Measurements from ENCODE around the gene CHMP6. TPM values are rescaled to one million over a fixed set of nuclear protein-coding genes. Genes with fewer than 3 reads are reported as not detected.

The CHMP6 gene
- total RNA-seq, 2 donors from 2014 or later = 10.4 to 32.3 TPM

- peak overlapping the region in 3 of 4 donors; percentile 36 to 52 (median 44) for H3K27ac ChIP-seq
- WGBS, 2 donors = 2 to 10% methylated on average over 13 to 77 of the region's 90 CpGs
- DNase-seq (peak in 2 of 4 donors; percentile 17 to 33), ATAC-seq (peak; percentile 14)
- H3K36me3 ChIP-seq (replicated peaks in 1 of 2; ENCODE audit: insufficient read depth in 1 of 2, low read depth in 2 of 2) = peaks cover 0 to 10% of the 10 kb centered on the region in 2 donors
- peaks cover 35% of the 10 kb centered on the region for H3K4me1 ChIP-seq
- no peaks in the 10 kb centered on the region for H3K9me3 ChIP-seq
- intact Hi-C loops (cut with DNase I) = no loop called here
- H3K4me3 ChIP-seq = peak overlapping the region; percentile 51 to 70
- H3K27me3 ChIP-seq = no peaks in the 10 kb centered on the region
- TF ChIP-seq CTCF (IDR thresholded peaks at IDR 0.05) (no peak), POLR2A (IDR thresholded peaks at IDR 0.05) (no peak)
Observed at GRCh38 chr17:80992077-80992947, 671 bp downstream of the CHMP6 start.

- TF ChIP-seq POLR2A (IDR thresholded peaks at IDR 0.05) (no peak), CTCF (IDR thresholded peaks at IDR 0.05) (no peak)
- H3K4me3 ChIP-seq = no peak overlapping the region
- no peak overlapping the region for H3K27ac ChIP-seq
- intact Hi-C loops (cut with DNase I) = no loop called here
- no peak for DNase-seq
- no peaks in the 10 kb centered on the region for H3K9me3 ChIP-seq
- H3K27me3 ChIP-seq = no peaks in the 10 kb centered on the region
- 30 to 45% methylated on average over 13 to 18 of the region's 18 CpGs for WGBS, 2 donors
- H3K4me1 ChIP-seq = peaks cover 35% of the 10 kb centered on the region
- ATAC-seq = no peak
- H3K36me3 ChIP-seq (replicated peaks in 1 of 2; ENCODE audit: insufficient read depth in 1 of 2, low read depth in 2 of 2) = peaks cover 7 to 16% of the 10 kb centered on the region in 2 donors
Observed at GRCh38 chr17:80992948-80993624, 1.4 kb downstream of the CHMP6 start.

- DNase-seq (no peak), ATAC-seq (no peak)
- peaks cover 27% of the 10 kb centered on the region for H3K4me1 ChIP-seq
- H3K4me3 ChIP-seq = no peak overlapping the region
- intact Hi-C loops (cut with DNase I) = no loop called here
- 91% methylated on average over 9 of the region's 13 CpGs; no CpG with 5 or more reads in 1 of the 2 donors for WGBS, 2 donors
- no peaks in the 10 kb centered on the region for H3K27me3 ChIP-seq
- no peak for TF ChIP-seq POLR2A (IDR thresholded peaks at IDR 0.05)
- no peak for TF ChIP-seq CTCF (IDR thresholded peaks at IDR 0.05)
- H3K27ac ChIP-seq = no peak overlapping the region
- no peaks in the 10 kb centered on the region for H3K9me3 ChIP-seq
- peaks cover 12 to 30% of the 10 kb centered on the region in 2 donors for H3K36me3 ChIP-seq (replicated peaks in 1 of 2; ENCODE audit: insufficient read depth in 1 of 2, low read depth in 2 of 2)
Observed at GRCh38 chr17:80995131-80995530, 3.5 kb downstream of the CHMP6 start.

GRCh38 chr17:80996422-80997305 is 5.0 kb downstream of the CHMP6 start:
- no peaks in the 10 kb centered on the region for H3K9me3 ChIP-seq
- 91 to 95% methylated on average over 23 to 24 of the region's 25 CpGs for WGBS, 2 donors
- peaks cover 12 to 30% of the 10 kb centered on the region in 2 donors for H3K36me3 ChIP-seq (replicated peaks in 1 of 2; ENCODE audit: insufficient read depth in 1 of 2, low read depth in 2 of 2)
- DNase-seq = no peak
- no peak for ATAC-seq
- no peaks in the 10 kb centered on the region for H3K27me3 ChIP-seq
- H3K27ac ChIP-seq = no peak overlapping the region
- no peak overlapping the region for H3K4me3 ChIP-seq
- peaks cover 36% of the 10 kb centered on the region for H3K4me1 ChIP-seq
- TF ChIP-seq CTCF (IDR thresholded peaks at IDR 0.05) = no peak
- TF ChIP-seq POLR2A (IDR thresholded peaks at IDR 0.05) = no peak
- intact Hi-C loops (cut with DNase I) = no loop called here
